ENCODE results near the gene NEB.

NEB gene

DNA sequence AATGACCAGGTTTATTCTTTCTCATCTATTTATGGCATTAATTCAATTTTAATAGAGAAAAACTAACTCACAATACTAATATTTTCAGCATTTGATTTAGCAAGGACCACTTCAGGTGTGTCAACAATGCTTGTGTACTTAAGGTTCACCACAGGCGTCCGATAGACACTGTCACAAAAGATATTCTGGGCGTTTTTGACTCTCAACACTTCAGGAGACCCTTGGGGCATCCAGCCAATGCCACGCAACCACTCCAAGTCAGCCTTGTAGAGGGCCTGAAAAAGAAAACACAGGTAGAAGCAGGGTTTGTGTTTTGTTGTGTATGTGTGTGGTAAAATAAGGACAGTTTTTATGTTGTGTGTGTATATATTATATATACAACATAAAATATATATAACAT lies 158.2 kb downstream of the NEB start:
- Histone ChIP-seq H3K9me2 (replicated peaks; ENCODE audit: control insufficient read depth, low read length) (no peaks in the 10 kb centered on the region), H3K36me3 (ENCODE audit: control insufficient read depth, low read length) (no peaks in the 10 kb centered on the region), H3K27me3 (ENCODE audit: control insufficient read depth, low read length) (no peaks in the 10 kb centered on the region), H3K27ac (ENCODE audit: low read depth, low read length) (no peak overlapping the region), H3K4me2 (ENCODE audit: low read length) (no peak overlapping the region), H3K79me2 (ENCODE audit: control insufficient read depth, low read length) (no peaks in the 10 kb centered on the region), H4K20me1 (ENCODE audit: control insufficient read depth, insufficient read depth, low read depth, low read length) (no peaks in the 10 kb centered on the region), H3K4me1 (ENCODE audit: control insufficient read depth, low read length) (no peaks in the 10 kb centered on the region), H3K4me3 (ENCODE audit: low read length) (no peak overlapping the region), H3K9me3 (ENCODE audit: control insufficient read depth, insufficient read depth, low read length) (no peaks in the 10 kb centered on the region), H3F3A (ENCODE audit: control insufficient read depth, insufficient read depth) (no peaks in the 10 kb centered on the region)
- TF ChIP-seq, protein P1, sequence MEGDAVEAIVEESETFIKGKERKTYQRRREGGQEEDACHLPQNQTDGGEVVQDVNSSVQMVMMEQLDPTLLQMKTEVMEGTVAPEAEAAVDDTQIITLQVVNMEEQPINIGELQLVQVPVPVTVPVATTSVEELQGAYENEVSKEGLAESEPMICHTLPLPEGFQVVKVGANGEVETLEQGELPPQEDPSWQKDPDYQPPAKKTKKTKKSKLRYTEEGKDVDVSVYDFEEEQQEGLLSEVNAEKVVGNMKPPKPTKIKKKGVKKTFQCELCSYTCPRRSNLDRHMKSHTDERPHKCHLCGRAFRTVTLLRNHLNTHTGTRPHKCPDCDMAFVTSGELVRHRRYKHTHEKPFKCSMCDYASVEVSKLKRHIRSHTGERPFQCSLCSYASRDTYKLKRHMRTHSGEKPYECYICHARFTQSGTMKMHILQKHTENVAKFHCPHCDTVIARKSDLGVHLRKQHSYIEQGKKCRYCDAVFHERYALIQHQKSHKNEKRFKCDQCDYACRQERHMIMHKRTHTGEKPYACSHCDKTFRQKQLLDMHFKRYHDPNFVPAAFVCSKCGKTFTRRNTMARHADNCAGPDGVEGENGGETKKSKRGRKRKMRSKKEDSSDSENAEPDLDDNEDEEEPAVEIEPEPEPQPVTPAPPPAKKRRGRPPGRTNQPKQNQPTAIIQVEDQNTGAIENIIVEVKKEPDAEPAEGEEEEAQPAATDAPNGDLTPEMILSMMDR (IDR thresholded peaks at IDR 0.05; ENCODE audit: low read depth, low read length, poor library complexity, severe bottlenecking): no peak

DNA sequence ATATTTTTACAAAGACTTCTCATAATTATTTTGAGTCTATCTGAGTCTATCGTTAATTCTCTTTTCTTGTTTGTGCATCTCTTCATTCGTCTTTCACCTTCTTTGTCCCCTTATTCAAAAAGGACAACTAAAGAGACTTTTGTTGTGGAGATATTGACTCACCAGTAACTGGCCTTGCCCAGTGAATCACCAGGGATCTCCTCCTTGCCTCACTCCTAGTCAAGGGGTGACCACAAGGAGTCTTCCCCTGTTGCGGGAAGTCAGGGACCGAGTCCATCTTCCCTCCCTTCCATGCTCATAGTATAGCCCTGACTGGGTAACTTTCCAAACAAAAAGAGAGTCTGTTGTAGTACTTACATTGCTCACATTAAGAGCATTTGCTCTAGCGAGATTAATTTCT lies 158.9 kb downstream of the NEB start:
- H3K4me3 ChIP-seq (ENCODE audit: low read length): no peak overlapping the region
- H3K79me2 ChIP-seq (ENCODE audit: control insufficient read depth, low read length): no peaks in the 10 kb centered on the region
- no peaks in the 10 kb centered on the region for H3F3A ChIP-seq (ENCODE audit: control insufficient read depth, insufficient read depth)
- no peak overlapping the region for H3K4me2 ChIP-seq (ENCODE audit: low read length)
- no peak overlapping the region for H3K27ac ChIP-seq (ENCODE audit: low read depth, low read length)
- no peak for TF ChIP-seq EZH2phosphoT487 (IDR thresholded peaks at IDR 0.05; ENCODE audit: borderline replicate concordance, low read length)
- TF ChIP-seq, protein P1 (IDR thresholded peaks at IDR 0.05; ENCODE audit: low read depth, low read length, poor library complexity, severe bottlenecking): no peak
- H4K20me1 ChIP-seq (ENCODE audit: control insufficient read depth, insufficient read depth, low read depth, low read length): no peaks in the 10 kb centered on the region
- H3K9me2 ChIP-seq (replicated peaks; ENCODE audit: control insufficient read depth, low read length): no peaks in the 10 kb centered on the region
- no peaks in the 10 kb centered on the region for H3K9me3 ChIP-seq (ENCODE audit: control insufficient read depth, insufficient read depth, low read length)
- H3K4me1 ChIP-seq (ENCODE audit: control insufficient read depth, low read length): no peaks in the 10 kb centered on the region
- H3K36me3 ChIP-seq (ENCODE audit: control insufficient read depth, low read length): no peaks in the 10 kb centered on the region
- no peaks in the 10 kb centered on the region for H3K27me3 ChIP-seq (ENCODE audit: control insufficient read depth, low read length)

DNA sequence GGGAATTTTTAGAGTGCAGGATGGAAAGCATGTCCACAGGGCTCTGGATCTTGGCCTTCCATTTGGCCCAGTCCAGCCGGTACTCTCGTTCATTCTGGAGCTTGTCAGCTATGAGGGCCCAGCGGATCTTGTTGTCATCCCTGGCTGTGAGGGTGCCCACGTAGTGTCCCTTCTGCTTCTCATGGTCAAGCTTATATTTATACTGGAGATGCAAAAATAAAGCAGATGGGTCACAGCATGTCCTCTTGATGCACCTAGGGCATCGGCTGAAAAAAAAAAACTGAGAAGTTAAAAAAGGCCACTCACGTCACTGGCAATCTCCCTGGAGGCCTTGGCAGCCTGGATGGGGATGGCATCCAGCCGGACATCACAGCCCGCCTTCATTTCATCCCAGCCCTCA lies 164.1 kb downstream of the NEB start:
- H3K9me3 ChIP-seq (ENCODE audit: control insufficient read depth, insufficient read depth, low read length): no peaks in the 10 kb centered on the region
- H3K27me3 ChIP-seq (ENCODE audit: control insufficient read depth, low read length): no peaks in the 10 kb centered on the region
- H3K27ac ChIP-seq (ENCODE audit: low read depth, low read length): no peak overlapping the region
- no peak overlapping the region for H3K4me3 ChIP-seq (ENCODE audit: low read length)
- H3K36me3 ChIP-seq (ENCODE audit: control insufficient read depth, low read length): no peaks in the 10 kb centered on the region
- H3F3A ChIP-seq (ENCODE audit: control insufficient read depth, insufficient read depth): no peaks in the 10 kb centered on the region
- H3K4me1 ChIP-seq (ENCODE audit: control insufficient read depth, low read length): no peaks in the 10 kb centered on the region
- no peaks in the 10 kb centered on the region for H3K9me2 ChIP-seq (replicated peaks; ENCODE audit: control insufficient read depth, low read length)
- no peak for TF ChIP-seq EZH2phosphoT487 (IDR thresholded peaks at IDR 0.05; ENCODE audit: borderline replicate concordance, low read length)
- TF ChIP-seq, protein P1 (IDR thresholded peaks at IDR 0.05; ENCODE audit: low read depth, low read length, poor library complexity, severe bottlenecking): no peak
- H3K79me2 ChIP-seq (ENCODE audit: control insufficient read depth, low read length): no peaks in the 10 kb centered on the region
- no peak overlapping the region for H3K4me2 ChIP-seq (ENCODE audit: low read length)
- no peaks in the 10 kb centered on the region for H4K20me1 ChIP-seq (ENCODE audit: control insufficient read depth, insufficient read depth, low read depth, low read length)

DNA sequence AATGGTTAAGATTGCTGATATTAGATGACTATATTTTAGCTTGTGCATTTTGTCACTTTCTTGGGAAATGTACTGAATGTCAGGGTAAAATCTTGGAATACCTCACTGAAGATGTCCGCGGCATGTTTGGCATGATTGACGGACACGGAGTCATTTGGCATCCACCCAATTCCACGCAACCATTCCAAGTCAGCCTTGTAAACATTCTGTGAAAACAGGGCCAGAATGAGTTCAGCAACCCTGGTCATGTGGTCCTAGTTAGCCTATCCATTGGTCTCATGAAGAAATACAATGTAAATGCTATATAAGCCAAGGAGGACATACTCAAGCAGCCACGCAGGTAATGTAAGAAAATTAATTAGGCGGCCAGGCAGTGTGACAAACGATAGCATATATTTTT lies 165.1 kb downstream of the NEB start:
- TF ChIP-seq, protein P1 (IDR thresholded peaks at IDR 0.05; ENCODE audit: low read depth, low read length, poor library complexity, severe bottlenecking): no peak
- no peak for TF ChIP-seq EZH2phosphoT487 (IDR thresholded peaks at IDR 0.05; ENCODE audit: borderline replicate concordance, low read length)
- Histone ChIP-seq H3K79me2 (ENCODE audit: control insufficient read depth, low read length) (no peaks in the 10 kb centered on the region), H3K27ac (ENCODE audit: low read depth, low read length) (no peak overlapping the region), H3K4me3 (ENCODE audit: low read length) (no peak overlapping the region), H3K4me2 (ENCODE audit: low read length) (no peak overlapping the region), H3F3A (ENCODE audit: control insufficient read depth, insufficient read depth) (no peaks in the 10 kb centered on the region), H3K4me1 (ENCODE audit: control insufficient read depth, low read length) (no peaks in the 10 kb centered on the region), H3K36me3 (ENCODE audit: control insufficient read depth, low read length) (no peaks in the 10 kb centered on the region), H3K27me3 (ENCODE audit: control insufficient read depth, low read length) (no peaks in the 10 kb centered on the region), H4K20me1 (ENCODE audit: control insufficient read depth, insufficient read depth, low read depth, low read length) (no peaks in the 10 kb centered on the region), H3K9me2 (replicated peaks; ENCODE audit: control insufficient read depth, low read length) (no peaks in the 10 kb centered on the region), H3K9me3 (ENCODE audit: control insufficient read depth, insufficient read depth, low read length) (no peaks in the 10 kb centered on the region)
